Left ventricle myocardium superior (tissue), 1 donor: ENCODE measurements around the gene HDGF. TPM values are rescaled to one million over a fixed set of nuclear protein-coding genes. Genes with fewer than 3 reads are reported as not detected.

Experiments
- ATAC-seq: fragments of 200-7000 bp; cut with Tn5 transposase; one replicate; pipeline ENCODE4 v1.9.1; 2020; ENCODE audit warnings: mild to moderate bottlenecking, moderate library complexity
- DNase-seq: peaks from one replicate; pipeline ENCODE4 v3.0.0-alpha.2; 2020
- intact Hi-C: fragments of 100-400 bp; cut with micrococcal nuclease; formaldehyde crosslinking; loops from one replicate; pipeline ENCODE4 v1.11.0; 2022
- total RNA-seq: library from RNA; stranded (reverse); fragmentation: NEBNext Ultra II Directional; extraction: Animal tissue kit (Norgen Biotek cat#: 25700); gene quantifications from one replicate; pipeline ENCODE4 v1.2.1, GENCODE V29; 2021
- donor health status: DM: no; HTN: yes; CAD: no; lungs with severe emphysema.

The HDGF gene
- total RNA-seq, 1 donor from 2014 or later: 185 TPM

DNA sequence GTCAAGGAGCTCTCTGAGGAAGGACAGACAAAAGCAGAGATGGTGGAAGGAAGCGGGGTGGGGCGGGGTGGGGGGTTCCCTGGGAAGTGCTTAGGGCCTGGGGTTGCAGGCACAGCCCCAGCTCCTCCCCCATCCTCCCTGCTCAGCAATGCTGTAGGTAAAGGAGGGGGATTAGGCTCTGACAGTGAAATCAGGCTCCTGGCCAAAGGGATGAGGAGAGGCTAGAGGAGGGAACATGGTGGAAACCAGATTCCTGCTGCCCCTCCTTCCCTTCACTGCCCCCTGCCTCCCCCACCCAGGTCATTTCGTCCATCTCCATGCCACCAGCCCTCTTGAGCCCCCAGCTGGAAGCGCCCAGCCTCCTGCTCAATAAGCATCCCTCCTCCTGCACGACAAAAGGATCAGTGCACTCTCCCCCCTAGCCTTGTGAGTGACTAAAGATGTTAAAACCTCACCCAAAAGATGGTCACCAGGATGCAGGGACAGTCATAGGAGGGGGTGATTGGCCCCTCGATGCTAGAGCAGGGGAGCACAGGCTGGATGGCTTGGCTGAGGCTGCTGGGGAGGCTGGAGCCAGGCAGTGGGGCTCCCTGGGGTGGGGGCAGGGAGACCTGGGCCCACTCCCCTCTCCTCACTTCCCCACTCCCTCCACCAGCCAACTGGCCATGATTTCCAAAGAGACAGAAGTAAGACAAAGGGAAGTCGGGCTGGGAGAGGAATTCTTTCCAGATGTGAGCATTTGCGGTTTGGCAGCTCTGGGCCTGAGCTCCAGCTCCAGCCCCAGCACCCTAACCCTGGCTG lies 43.9 kb downstream of the HDGF start:
- no peak for DNase-seq
- no peak for ATAC-seq
- intact Hi-C loops: no loop called here

DNA sequence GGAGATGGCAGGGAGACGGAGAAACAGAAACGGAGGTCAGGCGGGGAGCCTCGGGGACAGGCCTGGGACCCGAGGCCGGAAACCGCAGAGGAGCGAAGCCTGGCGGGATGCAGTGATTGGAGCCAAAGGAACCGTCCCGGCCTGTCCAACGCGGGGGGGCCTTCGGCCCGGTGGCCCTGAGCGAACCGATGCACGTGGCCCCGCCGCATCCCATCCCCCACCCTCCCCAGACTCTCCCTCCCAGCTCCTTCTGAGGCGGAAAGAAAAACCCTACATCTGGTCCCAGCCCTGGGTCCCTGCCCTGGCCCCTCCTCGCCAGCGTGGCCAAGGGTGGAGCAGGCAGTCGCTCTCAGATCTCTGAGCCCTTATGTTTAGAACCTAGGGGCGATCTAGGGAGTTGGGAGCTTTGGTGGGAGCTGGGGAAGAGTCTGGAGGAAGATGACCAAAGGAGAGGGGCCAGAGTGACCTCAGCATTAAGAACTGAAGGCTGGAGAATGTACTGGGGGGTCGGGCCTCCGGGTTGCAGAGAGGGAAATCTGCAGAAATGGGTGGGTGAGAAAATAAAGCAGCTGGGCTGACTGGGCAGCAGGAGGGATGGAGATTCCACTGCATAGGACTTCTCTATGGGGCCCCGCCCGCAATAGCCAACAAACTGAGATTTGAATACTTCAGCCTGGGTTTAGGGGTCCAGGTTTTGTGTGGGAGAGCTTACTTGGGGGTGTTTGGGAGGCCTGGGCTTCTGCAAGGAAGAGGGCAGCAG lies 44.6 kb downstream of the HDGF start:
- intact Hi-C loops: no loop called here
- ATAC-seq: peak; percentile 78
- peak; percentile 78 for DNase-seq

DNA sequence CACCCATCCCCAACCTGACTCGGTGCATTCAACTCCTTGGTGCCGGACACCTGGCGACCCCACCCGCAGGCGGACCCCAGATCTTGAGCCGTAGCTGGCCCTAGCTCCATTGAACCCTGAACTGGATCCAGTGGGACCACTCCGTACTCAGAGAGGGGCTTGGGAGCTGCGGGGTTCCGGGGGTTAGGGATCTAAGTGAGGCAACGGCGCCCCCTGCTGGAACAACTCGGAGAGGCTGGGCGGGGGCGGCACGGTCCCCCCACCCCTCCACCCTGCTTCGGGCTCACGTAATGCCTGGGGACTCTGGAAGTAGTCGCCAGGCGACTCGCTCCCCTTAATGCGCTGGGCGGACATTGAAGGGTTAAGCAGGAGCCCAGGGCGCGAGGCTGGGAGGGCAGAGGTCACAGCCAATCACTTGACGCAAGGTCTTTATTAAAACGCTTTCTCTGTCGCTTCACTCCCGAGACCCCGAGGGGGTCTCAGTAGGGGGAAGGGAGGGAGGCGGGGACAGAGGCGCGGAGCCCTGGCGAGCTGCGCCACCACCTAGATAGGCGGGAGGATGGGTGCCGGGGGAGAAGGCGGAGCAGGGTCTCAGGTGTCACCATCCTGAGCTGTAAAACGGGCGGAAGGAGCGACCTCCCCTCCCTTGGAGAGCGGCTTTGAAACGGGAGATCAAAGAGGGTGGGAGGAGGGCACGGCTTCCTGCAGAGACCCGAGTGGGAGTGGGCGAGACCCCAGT lies 45.4 kb downstream of the HDGF start:
- ATAC-seq: peak; percentile 66
- DNase-seq: peak; percentile 79
- intact Hi-C loops: no loop called here

DNA sequence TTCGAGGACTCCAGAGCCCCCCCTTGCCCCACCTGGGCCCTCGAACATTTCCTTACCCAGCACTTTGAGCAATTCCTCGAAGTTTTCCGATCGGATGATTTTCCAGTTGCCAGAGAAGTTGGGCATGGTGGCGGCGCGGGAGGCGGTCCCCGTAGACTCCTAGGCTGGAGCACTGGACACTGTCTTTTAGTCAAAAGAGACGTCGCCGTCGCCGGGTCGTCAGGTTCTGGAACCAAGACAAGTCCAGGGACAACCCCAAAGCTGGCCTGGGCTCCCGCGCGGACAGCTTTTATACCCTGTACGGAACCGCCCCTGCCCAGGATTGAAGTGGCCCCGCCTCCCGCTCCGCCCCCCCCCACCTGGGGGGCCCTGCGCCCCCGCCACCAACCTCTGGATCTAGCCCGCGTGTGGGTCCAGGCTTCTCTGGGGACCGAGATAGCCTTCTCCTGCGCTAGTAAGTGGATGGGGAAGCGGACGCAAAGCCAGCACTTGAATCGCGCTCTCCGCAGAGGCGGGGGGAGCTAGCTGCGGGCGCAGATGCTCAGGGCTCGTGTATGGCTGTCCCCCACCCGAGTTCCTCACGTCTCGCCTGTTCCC lies 46.1 kb downstream of the HDGF start, which contains the start of gene CRABP2:
CRABP2 (minus strand) TSS at position 263 of the 597 bp plus-strand sequence; CDS start at position 126, 137 bp downstream.
- DNase-seq: peak; percentile 45
- intact Hi-C loops: no loop called here
- ATAC-seq: peak; percentile 4

DNA sequence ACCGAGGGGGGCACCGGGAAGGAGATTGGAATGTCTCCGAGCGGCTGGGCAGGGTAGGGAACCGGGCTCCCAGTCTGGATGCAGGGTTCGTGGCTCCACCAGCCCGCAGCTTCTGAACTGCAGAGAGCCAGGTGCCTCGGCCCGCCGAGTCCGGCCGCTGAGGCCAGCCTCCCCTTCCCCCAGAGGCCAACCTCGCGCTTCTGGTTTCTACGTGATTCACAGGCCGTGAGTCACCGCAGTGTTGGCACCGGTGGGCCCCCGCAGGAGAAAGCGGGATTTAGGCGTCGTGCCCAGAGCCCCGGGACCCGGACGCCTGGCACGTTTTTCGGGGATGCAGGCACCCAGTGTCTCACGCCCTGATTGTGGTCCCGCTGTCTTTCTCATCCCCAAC lies 46.5 kb downstream of the HDGF start:
- ATAC-seq (no peak), DNase-seq (peak; percentile 49)
- intact Hi-C loops: no loop called here

DNA sequence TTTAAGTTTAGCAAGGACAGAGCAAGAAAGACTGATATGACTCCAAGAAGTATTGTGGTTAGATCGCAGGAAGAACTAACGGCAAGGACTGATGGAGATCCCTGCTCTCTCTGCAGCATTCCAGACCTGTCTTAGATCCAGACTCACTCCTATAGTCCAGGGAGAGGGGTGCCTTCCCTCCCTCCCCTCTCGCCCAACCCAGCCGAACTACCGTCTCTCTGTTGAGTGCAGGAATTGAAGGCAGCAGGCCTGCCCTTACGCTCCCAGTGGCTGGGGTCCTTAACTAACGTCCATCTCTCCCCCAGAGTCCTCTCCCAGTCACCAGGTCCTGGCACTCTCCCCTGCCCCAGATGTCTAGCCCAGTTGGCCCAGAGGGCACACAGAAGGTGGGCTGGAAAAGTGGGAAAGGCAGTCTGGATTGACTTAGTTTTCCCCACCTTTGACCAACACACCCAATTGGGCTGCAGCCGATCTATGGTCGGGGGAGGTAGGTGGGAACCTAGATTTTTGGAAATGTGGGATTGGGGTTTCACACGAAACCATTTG lies 47.2 kb downstream of the HDGF start:
- no peak for DNase-seq
- no peak for ATAC-seq
- intact Hi-C loops: no loop called here

DNA sequence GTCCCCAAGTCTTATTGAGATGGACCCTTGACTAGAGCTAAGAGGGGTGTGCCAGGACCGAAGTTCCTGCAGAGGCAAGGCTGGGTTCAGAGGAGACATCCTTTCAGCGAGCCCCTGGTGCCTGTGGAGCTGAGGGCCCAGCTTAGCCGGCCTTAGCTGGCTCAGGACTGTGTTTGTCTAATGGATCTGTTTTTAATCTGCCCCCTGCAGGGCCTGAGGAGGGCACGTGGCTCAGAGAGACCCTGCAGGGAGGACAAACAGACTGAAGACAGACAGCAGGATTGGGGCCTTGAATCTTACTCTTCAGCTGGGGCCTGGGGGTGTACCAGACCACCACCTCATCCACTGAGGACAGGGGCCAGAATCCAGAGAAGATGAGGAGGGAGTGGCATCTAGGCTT lies 47.7 kb downstream of the HDGF start:
- no peak for ATAC-seq
- no peak for DNase-seq
- intact Hi-C loops: no loop called here

DNA sequence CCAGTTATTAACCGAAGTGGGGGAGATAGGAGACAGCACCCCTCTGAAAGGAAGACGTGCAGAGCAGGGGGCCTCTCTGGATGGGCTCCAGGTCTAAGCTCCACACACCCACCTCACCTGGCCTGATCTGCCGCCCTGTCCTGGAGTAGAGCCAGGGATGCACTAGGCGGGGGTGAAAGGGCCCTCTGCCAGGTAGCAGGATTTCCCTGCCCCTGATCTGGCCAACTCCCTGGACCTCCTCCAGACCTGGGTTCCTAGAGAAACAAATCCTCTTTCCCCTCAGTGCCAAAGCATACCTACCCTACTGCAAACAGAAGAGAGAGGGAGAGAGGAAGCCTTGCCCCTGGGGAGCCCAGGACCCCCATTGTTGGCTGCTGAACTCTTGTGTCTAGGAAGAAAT lies 48.1 kb downstream of the HDGF start:
- no peak for DNase-seq

DNA sequence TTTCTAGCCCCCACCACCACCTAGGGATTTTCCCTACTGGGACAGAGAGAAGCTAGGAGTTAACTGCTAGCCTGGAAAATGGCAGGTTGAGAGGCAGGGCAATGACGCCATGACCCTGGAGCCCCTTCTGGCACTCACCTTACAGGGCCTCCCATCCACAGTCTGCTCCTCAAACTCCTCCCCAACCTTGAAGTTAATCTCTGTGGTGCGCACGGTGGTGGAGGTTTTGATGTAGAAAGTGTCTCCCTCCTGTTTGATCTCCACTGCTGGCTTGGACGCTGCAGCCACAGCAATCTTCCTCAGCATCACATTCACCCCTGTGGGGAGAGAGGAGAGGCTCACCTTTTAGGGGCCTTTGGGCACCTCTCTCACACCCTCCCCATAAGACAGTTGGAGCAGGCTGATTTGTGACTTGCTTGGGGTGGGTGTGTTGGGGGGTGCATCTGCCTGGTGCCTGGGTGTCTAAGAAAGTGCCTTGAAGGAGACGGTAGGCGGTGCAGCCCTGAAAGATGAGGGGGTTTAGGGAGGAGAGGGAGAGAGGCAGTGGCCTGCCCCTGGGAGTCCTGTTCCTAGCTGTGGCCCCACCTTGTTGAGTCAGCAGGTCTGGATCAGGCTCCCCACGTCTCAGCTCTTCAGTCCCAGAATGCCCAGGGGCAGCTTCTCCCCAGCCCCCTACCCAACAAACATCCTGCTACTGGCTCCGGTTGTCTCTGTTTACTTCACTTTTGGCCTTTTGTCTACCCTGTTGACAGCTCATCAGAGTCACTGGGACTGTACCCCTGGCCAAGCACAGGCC lies 50.5 kb downstream of the HDGF start:
- ATAC-seq (no peak), DNase-seq (no peak)
- intact Hi-C loops: no loop called here

More for the DNA sequence above, 48.1 kb downstream of the HDGF start:
- intact Hi-C loops: no loop called here
- ATAC-seq: no peak

DNA sequence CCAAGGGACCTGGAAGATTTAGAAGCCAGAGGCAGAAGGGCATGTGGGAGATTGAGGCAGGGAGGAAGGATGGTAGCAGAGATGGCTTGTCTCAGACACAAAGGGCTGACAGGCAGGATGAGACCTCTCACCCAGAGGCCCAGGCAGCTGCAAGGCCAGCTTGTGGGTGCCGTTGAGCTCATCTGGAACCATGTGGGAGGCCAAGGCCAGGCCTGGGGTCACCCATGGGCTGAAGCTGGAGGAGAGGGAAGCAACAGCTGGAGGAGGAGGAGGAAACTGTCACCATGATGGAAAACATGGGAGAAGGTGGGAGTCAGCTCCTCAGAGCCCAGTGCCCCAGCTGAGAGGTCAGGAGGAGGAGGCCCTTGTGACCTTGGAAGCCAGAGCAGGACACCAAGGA lies 52.5 kb downstream of the HDGF start:
- intact Hi-C loops: no loop called here
- DNase-seq: no peak
- ATAC-seq: no peak

DNA sequence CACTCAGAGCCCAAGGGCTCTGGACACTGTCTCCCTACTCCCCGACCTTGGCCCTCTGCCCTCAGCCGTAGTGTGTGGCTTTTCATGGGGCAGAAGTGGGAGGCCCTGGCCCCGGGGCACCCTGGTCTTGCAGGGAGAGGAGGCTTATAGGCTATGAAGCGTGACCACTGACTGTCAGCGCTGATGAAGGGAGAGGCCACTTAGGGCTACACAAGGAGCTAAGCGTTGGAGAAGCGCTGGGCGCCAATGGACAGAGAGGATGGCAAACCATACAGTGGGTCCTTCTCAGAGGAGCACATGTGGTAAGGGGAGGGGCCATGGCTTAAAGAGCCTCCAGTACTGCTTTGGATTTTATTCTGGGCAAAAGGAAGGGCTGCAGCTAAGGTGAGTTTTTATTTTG lies 54.0 kb downstream of the HDGF start:
- no peak for ATAC-seq
- intact Hi-C loops: no loop called here
- no peak for DNase-seq

DNA sequence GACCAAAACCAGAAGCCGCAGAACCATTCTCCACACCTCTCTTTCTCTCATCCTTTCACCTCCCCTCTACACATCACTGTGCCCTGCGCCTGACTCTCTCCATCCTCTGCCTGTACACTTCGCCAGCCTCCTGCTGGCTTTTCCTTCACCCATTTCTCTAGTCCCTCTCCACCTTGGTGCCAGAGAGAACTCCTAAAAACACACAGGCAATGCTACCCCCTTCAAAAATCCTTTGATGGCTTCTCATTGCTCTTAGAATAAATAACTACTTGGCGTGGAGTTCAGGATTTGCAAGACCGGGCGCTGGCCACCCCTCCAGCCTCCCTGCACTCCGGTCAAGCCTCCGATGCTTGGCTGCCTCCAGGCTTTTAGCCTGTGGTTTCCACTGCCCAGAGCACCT lies 54.7 kb downstream of the HDGF start:
- intact Hi-C loops: no loop called here
- ATAC-seq (no peak), DNase-seq (no peak)

DNA sequence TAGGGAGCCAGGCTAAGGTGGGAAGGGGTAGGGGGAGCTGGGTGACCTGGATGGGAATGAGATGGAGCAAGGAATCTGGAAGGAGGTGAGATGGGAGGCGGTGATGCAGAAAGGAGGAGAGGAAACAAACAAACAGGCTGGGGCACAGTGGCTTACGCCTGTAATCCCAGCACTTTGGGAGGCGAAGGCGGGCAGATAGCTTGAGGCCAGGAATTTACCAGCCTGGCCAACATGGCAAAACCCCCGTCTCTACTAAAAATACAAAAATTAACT lies 56.8 kb downstream of the HDGF start:
- intact Hi-C loops: no loop called here
- DNase-seq (no peak), ATAC-seq (no peak)

DNA sequence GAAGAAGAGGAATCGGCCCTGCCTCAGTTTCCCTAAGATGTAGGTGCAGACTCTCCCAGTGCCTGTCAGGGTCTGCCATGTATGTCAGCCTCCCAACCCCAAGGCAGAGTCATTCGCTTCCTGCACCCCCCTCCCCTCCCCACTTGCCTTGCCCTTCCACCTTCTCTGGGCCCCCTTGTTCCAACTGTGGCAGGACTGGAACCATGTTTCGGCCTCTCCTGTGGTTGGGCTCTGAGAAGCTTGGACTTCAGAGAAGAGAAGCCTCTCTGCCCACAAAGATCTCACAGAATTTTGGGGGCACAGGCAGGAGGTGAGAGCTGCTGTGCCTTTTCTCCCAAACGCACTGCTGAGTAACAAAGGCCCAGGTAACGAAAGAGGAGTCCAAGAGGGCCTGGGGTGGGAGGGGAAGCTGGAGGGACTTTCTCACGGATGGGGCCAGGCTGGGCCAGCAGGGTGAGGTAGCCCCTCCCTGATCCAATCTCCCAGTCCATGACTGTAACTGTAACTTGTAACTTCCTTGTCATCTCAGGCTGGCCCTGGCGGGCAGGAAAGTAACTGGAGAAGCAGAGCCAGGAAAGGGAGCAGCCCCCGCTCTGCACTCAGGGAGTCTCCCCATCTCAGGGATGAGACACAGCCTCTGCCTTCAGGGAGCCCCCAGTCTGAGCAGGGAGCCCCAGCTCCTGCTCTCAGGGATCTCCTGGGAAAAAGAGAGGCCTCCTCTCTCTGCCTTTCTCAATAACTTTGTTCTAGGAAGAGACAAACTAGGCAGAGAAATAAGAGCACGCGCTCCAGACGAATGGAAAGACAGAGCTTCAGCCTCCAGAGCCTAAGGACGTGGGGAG lies 57.4 kb downstream of the HDGF start:
- DNase-seq (no peak), ATAC-seq (no peak)
- intact Hi-C loops: no loop called here

DNA sequence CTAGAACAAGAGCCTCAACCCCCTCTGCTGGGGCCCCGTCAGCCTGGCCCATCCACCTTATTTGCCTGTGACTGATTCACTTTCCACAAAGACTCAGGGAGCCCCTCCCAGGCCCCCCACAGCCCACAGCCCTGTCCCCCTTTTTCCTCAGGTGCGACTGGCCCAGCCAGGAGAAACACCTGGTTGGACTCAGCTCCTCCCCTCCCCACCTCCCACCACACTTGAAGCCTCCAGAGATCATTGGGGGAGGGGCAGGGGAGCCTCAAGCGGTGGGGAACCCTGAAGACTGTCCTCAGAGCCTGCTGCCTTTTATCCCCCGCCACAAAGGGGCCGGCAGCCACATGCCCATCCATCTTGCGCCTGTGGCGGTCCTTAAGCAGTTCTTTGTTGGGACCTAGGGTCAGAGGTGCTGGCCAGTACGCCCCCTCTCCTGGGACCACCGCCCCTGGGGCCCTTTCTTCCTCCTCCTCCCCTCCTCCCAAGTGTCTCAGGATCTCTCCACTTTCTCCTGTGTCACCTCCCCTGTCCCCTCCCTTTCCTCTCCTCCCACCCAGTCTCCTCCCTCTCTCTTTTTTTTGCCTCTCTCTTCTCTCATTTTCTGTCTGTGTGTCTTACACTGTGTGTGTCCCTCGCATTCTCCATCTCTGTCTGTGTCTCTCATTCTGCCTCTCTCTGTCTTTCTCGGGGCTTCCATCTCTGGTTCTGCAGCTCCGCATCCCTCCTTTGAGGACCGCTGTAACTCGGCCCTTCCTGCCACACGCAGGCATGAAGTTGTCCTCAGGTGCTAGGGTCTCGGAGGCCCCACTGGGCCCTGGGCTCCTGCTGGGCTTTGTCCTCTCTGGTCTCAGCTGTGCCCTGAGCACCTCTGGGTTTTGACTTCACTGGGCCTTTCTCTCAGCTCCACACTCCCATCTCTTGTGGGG lies 58.3 kb downstream of the HDGF start:
- no peak for DNase-seq
- intact Hi-C loops: no loop called here
- ATAC-seq: no peak

DNA sequence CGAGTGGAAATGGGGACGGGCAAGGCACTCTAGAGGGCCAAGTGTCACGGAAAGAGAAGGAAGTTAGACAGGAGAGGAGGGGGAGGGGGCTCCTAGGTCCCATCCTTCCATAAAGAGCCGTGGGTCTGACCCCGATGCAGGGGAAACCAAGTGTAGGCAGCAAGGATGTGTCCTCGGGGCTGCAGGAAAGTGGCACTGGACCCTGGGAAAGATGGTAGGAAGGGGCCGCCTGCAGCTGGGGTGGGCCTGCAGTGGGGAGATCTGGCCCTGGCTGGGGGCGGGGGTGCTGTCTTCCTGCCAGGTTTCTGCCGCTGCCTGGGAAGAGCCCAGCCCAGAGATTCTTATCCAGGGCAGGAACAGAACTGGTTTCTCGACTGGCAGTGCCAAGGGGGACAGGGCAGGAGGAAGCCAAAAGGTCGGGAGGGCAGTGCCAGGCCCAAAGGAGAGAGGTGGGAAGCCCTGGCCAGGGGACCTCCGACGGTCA lies 59.0 kb downstream of the HDGF start:
- no peak for DNase-seq
- intact Hi-C loops: no loop called here

More for the DNA sequence above, 59.0 kb downstream of the HDGF start:
- ATAC-seq: no peak
